Measurements from ENCODE around the gene TULP1.
"Not testable (repeated sequence)": the region's sequence is repeated elsewhere in the genome, so short reads cannot be mapped to it uniquely, and the experiment has no call there.

Gene TULP1

GRCh38 chr6:35512740-35513139 is at the start of gene TULP1:
TSS of gene TULP1 (minus strand) at chr6:35512896. CDS start at chr6:35512858, 38 bp downstream.
- no peak for DNase-seq

- DNase-seq, result no peak
Observed at GRCh38 chr6:35562060-35562459, 49.4 kb upstream of the TULP1 start.

GRCh38 chr6:35561113-35561512 is 48.4 kb upstream of the TULP1 start:
- DNase-seq, result no peak

GRCh38 chr6:35558571-35558970 is 45.9 kb upstream of the TULP1 start:
- DNase-seq, result no peak

- DNase-seq, result no peak
Observed at GRCh38 chr6:35557239-35557638, 44.5 kb upstream of the TULP1 start.

DNA sequence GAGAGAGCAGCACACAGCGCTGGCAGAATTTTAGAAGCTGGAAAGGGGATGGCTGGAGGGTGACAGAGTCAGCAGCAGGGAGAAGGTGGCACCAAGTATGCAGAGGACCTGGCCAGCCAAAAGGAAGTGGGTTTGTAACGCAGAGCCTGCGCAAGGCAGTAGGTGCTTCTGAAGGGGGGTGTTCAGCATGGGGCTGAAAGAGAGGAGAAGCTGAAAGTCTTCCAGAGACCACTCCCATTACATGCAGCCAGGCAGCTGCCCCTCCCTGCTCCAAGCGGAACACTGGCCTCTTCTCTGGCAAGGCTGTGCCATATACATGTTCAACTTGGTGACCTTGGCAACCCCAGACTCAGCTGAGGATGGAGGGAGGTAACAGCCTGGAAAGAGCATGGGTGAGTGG is 42.1 kb upstream of the TULP1 start:
- DNase-seq, result no peak

- no peak for DNase-seq
Observed at GRCh38 chr6:35553315-35553714, 40.6 kb upstream of the TULP1 start.

DNA sequence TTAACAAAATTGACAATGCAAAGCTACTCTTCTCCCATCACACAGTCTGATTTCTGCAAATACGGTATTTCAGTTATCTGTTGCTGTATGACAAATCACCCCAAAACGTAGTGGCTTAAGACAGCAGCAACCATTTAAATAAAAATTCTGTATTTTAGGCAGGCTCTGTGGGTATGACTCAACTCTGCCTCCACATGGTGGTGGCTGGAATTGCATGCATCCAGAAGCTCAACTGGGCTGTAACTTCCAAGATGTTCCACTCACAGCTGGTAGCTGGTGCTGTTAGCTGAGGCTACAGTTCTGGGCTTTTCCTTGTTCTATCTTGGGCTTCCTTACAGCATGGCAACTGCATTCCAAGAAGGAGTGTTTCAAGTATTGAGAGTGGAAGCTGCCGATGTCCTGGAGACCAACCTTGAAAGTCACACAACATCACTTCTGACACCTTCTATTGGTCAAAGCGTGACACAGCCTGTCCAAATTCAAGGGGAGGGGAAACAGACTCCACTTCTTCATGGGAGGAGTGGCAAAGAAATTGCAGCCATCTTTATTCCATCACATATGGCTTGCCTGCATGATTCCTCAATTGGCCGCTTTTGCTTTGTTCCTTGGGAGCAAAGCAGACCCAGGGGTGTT is 39.7 kb upstream of the TULP1 start:
- peak; percentile 76 for DNase-seq

DNA sequence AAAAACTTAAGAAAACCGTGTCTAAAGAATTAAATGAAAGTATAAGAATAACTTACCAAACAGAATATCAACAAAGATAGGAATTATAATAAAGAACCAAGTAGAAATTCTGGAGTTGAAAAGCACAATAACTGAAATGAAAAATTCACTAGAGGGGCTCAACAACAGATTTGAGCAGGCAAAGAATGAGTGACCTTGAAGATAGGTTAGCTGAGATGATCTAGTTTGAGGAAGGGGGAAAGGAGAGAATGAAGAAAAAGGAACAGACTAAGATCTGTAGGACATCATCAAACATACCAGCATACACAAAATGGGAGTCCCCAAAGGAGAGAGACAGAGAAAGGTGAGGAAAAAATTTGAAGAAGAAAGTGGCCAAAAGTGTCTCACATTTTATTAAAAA is 37.7 kb upstream of the TULP1 start:
- DNase-seq, result no peak

DNA sequence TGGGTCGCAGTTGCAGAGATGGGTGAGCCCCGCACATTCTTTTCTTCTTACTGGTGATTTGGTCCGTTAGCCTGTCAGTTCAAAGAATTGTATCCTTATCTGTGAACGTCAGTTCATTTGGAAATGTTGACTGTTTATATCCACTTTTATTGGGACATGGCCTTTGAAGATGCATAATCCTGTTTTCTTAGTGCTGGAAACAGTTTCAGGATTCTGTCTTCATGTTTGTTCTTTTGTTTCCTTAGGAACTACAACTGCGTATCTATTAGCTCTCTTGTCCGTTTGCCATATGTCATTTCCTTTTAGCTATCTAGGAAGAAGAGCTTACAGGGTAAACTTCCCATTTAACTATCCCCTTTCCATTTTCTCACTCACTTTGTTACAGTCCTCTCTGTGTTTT is 35.0 kb upstream of the TULP1 start:
- no peak for DNase-seq

- no peak for DNase-seq
Observed at GRCh38 chr6:35544769-35545361, 32.2 kb upstream of the TULP1 start.

DNA sequence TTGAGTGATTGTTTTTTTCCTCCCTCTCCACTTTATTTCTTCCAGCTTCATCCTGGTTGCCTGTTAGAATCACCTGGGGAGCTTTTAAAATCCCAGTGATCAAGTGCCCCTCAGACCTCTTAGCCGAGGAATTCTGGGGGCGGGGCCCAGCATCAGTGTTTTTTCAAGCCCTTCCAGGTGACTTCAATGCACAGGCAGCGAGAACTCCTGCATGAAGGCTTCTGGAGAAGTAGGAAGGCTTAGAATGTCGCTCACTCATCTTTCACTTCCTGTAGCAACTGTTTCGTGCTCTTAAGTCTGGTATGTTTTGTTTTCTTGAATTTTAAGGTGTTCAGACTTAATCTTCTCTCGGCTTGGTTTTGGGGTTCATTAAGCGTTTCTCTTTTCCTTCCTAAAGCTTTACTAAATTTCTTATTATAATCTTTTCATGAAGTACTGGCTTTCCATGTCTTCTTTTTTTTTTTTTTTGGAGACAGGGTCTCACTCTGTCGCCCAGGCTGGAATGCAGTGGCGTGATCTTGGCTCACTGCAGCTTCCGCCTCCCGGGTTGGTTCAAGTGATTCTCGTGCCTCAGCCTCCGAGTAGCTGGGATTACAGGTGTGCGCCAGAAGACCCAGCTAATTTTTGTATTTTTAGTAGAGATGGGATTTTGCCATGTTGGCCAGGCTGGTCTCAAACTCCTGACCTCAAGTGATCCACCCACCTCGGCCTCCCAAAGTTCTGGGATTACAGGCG is 30.9 kb upstream of the TULP1 start:
- DNase-seq, result no peak

DNA sequence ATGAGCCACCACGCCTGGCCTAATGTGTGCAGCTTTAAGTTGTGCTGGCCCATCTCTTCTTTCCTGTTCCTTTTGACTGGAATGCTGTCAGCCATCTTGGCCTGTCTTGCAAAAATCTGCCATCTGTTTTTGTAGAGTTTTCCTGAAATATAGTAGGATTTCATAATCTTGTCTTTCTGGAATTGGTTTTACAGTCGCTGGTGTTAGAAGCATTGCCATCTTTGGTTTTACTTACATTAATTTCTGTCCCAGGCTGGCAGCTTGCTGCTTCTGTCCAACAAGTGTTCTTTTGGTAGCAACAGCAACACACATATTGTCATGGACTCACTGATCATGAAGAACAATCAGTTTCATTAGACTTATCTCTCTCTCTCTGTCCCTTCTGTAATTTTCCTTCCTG is 29.1 kb upstream of the TULP1 start:
- DNase-seq, result no peak

DNA sequence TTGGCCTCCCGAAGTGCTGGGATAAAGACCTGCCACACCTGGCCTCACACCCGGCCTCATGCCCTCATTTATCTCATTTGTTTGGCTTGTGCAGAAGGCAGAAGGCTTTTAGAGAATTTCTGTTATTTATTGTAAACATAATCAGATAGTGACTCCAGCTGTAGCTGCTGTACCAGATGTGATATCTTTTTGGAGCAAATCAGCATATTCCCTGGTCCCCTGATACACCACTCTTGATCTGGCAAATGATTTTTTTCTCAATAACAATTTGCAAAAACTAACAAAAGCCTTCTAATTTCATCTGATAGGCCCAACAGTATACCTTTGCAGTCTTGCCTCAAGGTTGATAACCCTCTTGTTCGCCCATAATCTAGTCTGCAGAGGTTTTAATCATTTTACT is 26.5 kb upstream of the TULP1 start:
- DNase-seq, result no peak

- not testable (repeated sequence) for DNase-seq
Observed at GRCh38 chr6:35535847-35536246, 23.2 kb upstream of the TULP1 start.

GRCh38 chr6:35534407-35535170 is 21.9 kb upstream of the TULP1 start:
- DNase-seq, result no peak

DNA sequence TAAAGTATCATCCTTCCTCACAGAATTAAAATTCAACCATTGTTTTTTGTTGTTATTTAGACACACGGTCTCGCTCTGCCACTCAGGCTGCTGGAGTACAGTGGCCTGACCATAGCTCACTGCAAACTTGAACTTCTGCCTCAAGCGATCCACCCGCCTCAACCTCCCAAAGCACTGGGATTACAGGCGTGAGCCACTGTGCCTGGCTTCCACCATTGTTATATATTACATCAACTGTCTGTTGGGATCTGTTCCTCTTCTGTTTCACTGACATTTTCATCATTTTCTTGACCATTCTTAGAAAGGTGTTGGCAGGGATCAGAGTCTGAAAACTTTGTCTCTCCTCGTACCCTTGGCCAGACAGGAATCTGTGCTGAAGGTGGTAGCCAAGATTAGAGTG is 21.3 kb upstream of the TULP1 start:
- DNase-seq, result no peak

GRCh38 chr6:35532126-35532525 is 19.4 kb upstream of the TULP1 start:
- DNase-seq, result no peak

DNA sequence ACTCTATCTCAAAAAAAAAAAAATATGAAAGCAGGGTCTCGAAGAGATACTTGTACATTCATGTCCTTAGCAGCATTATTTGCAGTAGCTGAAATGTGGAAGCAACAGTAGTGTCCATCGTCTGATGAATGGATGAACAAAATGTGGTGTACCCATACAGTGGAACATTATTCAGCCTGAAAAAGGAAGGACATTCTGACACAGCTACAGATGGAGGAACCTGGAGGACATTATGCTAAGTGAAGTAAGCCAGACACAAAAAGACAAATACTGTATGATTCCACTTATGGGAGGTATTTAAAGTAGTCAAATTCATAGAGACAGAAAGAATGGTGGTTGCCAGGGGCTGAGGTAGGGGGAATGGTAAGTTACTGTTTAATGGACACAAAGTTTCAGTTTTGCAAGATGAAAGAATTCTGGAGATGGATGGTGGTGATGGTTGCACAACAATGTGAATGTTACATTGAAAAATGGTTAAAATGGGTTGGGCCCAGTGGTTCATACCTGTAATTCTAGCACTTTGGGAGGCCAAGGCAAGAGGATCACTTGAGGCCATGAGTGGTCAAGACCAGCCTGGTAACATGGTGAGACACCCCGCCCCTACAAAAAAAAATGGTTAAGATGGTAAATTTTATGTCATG is 11.8 kb upstream of the TULP1 start:
- no peak for DNase-seq

DNA sequence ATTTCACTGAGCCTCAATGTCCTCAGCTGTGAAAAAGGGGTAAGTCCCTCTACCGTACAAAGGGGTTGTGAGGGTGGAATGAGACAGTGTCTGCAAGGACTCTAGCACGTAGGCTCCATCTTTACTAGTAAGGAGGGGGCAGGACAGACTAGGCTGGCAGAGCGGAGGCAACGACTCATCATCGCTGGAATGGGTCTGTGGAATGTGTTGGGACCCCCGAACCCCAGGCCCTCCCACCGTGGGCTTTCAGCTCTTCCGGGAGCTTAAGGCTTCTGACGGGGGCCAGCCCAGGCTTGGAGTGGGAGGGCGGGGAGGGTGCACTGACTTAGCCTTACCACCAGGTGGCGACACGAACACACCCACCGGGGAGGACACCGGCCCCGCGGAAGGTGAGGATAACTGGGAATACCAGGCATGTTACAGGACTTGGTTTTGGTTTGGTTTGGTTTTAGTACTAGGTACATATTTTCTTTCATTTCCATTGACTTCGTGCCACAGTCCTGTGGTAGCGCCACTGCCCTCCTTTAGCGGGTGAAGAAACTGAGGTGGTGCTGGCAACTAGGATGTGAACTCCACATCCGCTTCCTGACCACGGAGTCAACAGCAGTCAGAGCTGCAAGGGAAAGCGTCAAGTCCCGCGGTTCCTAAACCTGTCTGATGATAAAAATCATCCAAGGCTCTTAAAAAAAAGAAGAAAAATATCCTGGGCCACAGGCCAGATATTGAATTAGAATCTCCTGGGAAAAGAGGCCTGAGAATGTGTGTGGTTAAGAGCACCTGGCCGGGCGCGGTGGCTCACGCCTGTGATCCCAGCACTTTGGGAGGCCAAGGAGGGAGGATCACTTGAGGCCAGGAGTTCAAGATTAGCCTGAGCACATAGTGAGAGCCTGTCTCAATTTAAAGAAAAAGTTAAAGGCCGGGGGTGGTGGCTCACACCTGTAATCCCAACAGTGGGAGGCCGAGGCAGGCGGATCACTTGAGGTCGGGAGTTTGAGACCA is 10.3 kb upstream of the TULP1 start:
- peak; percentile 79 for DNase-seq

DNA sequence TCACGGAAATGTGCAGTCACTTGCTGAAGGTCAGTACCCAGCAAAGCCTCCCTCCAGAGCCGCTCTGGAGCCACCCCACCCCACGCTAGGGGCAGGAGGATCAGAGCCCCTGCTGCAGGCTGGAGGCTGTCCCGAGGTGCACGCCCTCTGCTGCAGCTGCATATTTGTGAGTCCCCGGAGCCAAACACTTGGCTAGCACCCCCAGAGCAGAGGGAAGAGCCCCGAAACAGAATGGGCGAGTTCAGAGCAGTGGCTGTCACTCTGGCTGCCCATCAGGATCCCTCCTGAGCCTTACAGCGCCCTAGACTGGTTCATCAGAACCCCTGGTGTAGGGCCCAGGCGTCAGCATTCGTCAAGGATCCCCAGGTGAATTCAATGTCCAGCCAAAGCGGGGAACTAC is 9.5 kb upstream of the TULP1 start:
- DNase-seq, result no peak

- no peak for DNase-seq
Observed at GRCh38 chr6:35521235-35521634, 8.5 kb upstream of the TULP1 start.
